Thymus (tissue), 11 donors: ENCODE results near the gene RAB3IL1. TPM values are rescaled to one million over a fixed set of nuclear protein-coding genes. Genes with fewer than 3 reads are reported as not detected.

ENCODE experiments used
- DNase-seq, 9 donors: peaks; one replicate each; pipeline ENCODE4 v3.0.0-alpha.2; 2013; ENCODE audit warnings: low spot score in 9 of 9, low read depth in 6 of 9, missing footprints in 1 of 9
- H3K27ac ChIP-seq, 2 donors: one replicate each; pipeline ENCODE4 v1.5.1; 2013; ENCODE audit warnings: control low read depth in 1 of 2, low read depth in 1 of 2, low read length in 1 of 2, mild to moderate bottlenecking in 1 of 2, moderate library complexity in 1 of 2
- H3K27me3 ChIP-seq, 2 donors: one replicate each; pipeline ENCODE4 v1.5.1; 2013; ENCODE audit warnings: low read length in 1 of 2; ENCODE audit not compliant: control insufficient read depth in 2 of 2, insufficient read depth in 1 of 2
- H3K36me3 ChIP-seq, 2 donors: one replicate each; pipeline ENCODE4 v1.5.1; 2013; ENCODE audit warnings: low read length in 1 of 2, mild to moderate bottlenecking in 1 of 2, moderate library complexity in 1 of 2; ENCODE audit not compliant: control insufficient read depth in 2 of 2, insufficient read depth in 2 of 2
- H3K4me1 ChIP-seq, 2 donors: one replicate each; pipeline ENCODE4 v1.5.1; 2013; ENCODE audit warnings: low read length in 2 of 2; ENCODE audit not compliant: control insufficient read depth in 2 of 2, insufficient read depth in 2 of 2
- H3K4me3 ChIP-seq, 2 donors: one replicate each; pipeline ENCODE4 v1.5.1; 2013; ENCODE audit warnings: low read length in 2 of 2, control low read depth in 1 of 2, mild to moderate bottlenecking in 1 of 2
- H3K9me3 ChIP-seq, 2 donors: one replicate each; pipeline ENCODE4 v1.5.1; 2013; ENCODE audit warnings: low read length in 1 of 2, mild to moderate bottlenecking in 1 of 2; ENCODE audit not compliant: control insufficient read depth in 2 of 2, insufficient read depth in 1 of 2
- WGBS: extraction: QIAGEN DNeasy Blood & Tissue Kit; methylation state at CpG from one replicate; pipeline ENCODE4 v1.1.7; 2013; 5-methylcytosine and 5-hydroxymethylcytosine counted together
- polyA plus RNA-seq: library from polyadenylated mRNA; stranded (reverse); fragments of 200-250 nt; gene quantifications from one replicate; pipeline ENCODE4 v1.2.3, GENCODE V29; 2013
- total RNA-seq: library from RNA; stranded (reverse); fragments of 120-200 nt; gene quantifications from one replicate; pipeline ENCODE4 v1.2.4, GENCODE V29; 2013
- donor health status: healthy.

The RAB3IL1 gene
- total and polyA plus RNA-seq, 2 donors: 3.6 to 14.2 TPM

DNA sequence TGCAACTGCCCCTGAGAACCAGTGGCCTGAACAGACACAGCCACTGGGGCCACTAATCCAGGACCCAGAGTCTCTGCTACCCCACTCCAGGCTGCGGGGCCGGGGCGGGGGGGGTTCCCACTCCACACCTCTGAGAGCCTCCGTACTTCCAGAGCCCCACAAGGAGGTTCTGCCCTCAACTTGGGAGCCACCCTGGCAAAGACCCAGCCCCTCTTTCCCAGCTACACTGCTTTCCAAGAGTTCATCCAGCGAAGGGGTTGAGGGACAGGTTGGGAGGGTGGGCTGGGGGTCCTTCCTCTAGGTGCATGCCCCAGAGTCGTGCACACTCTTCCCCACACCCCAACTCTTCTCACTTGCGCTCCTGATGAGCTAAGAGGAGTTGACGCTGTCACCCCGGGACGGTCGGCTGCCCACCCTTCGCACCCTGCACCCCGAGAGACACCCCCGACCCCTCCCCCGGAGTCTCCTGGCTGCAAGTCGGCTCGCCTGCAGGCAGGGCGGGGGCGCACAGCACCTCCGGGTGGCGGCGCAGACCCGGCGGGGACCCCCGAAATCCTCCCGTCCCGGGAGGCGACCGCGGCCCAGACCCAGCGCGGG lies 531 bp downstream of the RAB3IL1 start:
- WGBS: 8% methylated on average over 32 of the region's 32 CpGs
- Histone ChIP-seq H3K9me3 (no peaks in the 10 kb centered on the region), H3K27ac (no peak overlapping the region), H3K36me3 (no peaks in the 10 kb centered on the region), H3K4me3 (peak overlapping the region; percentile 20 to 45), H3K4me1 (no peaks in the 10 kb centered on the region), H3K27me3 (peaks cover 41 to 79% of the 10 kb centered on the region in 2 donors)
- no peak for DNase-seq

GRCh38 chr11:61914471-61915171 lies 2.7 kb downstream of the RAB3IL1 start:
- 97% methylated on average over 7 of the region's 7 CpGs for whole genome bisulfite sequencing
- H3K4me1 ChIP-seq: peaks cover 0 to 4% of the 10 kb centered on the region in 2 donors
- no peak for DNase-seq
- H3K9me3 ChIP-seq: no peaks in the 10 kb centered on the region
- H3K4me3 ChIP-seq: no peak overlapping the region
- H3K36me3 ChIP-seq: no peaks in the 10 kb centered on the region
- H3K27me3 ChIP-seq: peaks cover 39 to 63% of the 10 kb centered on the region in 2 donors
- no peak overlapping the region for H3K27ac ChIP-seq

DNA sequence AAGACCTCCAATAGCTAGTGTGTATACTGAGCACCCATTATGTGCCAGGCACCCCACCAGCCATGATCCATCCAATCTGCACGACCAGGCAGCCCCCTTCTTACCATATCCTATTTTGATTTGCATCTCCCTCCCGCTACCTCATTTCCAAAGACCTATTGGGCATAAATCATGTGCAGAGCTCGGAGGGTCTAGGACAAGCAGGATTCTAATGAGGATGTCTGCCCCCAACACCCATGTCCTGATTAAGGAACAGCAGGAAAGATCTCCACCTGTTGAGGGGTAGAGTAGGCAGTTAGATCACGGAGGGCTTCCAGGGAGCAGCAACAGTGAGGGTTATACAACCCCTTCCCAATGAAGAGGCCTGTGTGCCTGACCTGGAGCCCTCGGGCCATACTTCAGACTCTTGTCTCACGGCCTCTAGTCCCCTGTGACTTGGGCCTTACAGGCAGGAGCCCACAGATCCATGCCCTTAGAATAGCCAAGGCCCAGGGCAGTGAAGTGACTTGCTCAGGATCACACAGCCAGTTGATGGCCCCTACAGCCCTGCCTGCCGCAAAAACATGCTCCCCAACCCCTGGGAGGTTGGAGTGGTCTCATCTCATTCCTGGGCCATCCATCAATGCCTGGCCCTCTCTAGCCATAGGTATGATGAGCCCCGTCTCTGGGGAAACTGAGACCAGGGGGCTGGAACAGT lies 3.5 kb downstream of the RAB3IL1 start:
- Histone ChIP-seq H3K9me3 (no peaks in the 10 kb centered on the region), H3K27ac (no peak overlapping the region), H3K27me3 (peaks cover 34 to 56% of the 10 kb centered on the region in 2 donors), H3K36me3 (no peaks in the 10 kb centered on the region), H3K4me3 (no peak overlapping the region), H3K4me1 (peaks cover 0 to 10% of the 10 kb centered on the region in 2 donors)
- no peak for DNase-seq
- 92% methylated on average over 8 of the region's 8 CpGs for WGBS

DNA sequence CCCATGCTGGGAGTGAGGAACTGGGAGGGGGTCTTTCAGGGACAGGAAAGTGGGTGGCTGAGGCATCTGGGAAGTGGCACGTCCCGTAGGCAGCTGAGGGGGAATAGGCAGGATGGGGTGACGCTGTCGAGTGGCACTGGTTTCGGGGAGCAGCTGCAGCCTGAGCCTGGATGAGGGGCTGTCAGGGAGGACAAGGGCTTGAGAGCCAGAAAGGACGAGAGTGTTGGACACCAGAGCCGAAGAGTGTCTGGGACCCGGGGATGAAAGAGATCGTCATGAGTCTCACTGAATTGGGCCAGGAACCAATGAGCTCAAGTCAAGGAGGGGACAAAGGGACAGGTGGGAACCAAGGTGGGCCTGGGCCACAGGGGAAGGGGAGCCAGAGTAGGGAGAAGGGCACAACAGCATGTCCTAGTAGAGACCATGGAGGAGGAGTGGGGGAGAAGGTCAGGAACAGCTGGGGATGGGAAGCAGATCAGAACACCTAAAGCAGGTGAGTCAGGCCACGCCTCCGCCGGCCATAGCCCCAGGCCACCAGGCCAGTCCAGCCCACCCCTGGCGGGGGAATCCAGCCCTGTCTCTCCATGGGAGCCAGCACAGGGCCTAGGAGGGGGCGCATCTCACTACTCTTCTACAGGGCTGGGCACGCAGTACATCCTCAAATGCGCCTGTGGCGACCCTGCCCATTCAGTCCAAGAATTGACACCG lies 4.2 kb downstream of the RAB3IL1 start:
- DNase-seq: no peak
- Histone ChIP-seq H3K27ac (no peak overlapping the region), H3K36me3 (no peaks in the 10 kb centered on the region), H3K4me3 (no peak overlapping the region), H3K4me1 (peaks cover 0 to 13% of the 10 kb centered on the region in 2 donors), H3K27me3 (peaks cover 29 to 49% of the 10 kb centered on the region in 2 donors), H3K9me3 (no peaks in the 10 kb centered on the region)
- WGBS: 96% methylated on average over 18 of the region's 18 CpGs

- no peaks in the 10 kb centered on the region for H3K36me3 ChIP-seq
- H3K27me3 ChIP-seq: peaks cover 23 to 42% of the 10 kb centered on the region in 2 donors
- 52% methylated on average over 6 of the region's 6 CpGs for WGBS
- H3K4me3 ChIP-seq: no peak overlapping the region
- peaks cover 0 to 13% of the 10 kb centered on the region in 2 donors for H3K4me1 ChIP-seq
- DNase-seq: no peak
- H3K9me3 ChIP-seq: no peaks in the 10 kb centered on the region
- no peak overlapping the region for H3K27ac ChIP-seq
Measured at GRCh38 chr11:61912530-61912898, 4.9 kb downstream of the RAB3IL1 start.

GRCh38 chr11:61911701-61912529 lies 5.5 kb downstream of the RAB3IL1 start:
- Histone ChIP-seq H3K4me1 (peaks cover 0 to 13% of the 10 kb centered on the region in 2 donors), H3K27ac (no peak overlapping the region), H3K9me3 (no peaks in the 10 kb centered on the region), H3K36me3 (no peaks in the 10 kb centered on the region), H3K27me3 (peaks cover 17 to 38% of the 10 kb centered on the region in 2 donors), H3K4me3 (no peak overlapping the region)
- no peak for DNase-seq
- WGBS: 81% methylated on average over 17 of the region's 17 CpGs

DNA sequence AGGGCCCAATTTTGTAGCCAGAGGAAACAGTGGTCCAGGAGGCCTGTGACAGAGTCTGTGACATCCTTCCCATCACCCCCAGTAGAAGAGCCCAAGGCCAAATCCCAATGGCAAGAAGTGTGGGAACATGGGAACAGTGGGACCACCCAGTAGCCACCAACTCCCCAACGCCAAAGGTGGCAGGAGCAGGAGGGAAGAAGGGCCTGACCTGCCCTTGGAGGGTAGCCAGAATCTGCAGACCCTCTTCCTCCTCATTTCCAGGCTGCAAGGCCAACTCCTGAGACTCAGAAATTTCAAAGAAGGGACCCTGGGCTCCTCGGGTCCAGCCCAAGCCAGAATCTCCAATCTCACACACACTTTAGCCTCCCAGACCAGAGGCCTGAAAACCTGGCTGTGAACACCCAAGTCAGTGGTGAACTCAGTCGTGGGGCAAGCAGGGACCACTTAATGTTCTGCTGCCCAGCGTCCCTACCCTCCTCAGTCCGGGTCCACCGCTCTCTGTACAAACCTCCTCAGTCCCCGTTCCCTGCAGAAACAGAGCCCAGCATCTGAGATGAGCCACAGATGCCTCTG lies 6.2 kb downstream of the RAB3IL1 start:
- Histone ChIP-seq H3K27me3 (peaks cover 10 to 31% of the 10 kb centered on the region in 2 donors), H3K36me3 (no peaks in the 10 kb centered on the region), H3K4me1 (peaks cover 0 to 13% of the 10 kb centered on the region in 2 donors), H3K9me3 (no peaks in the 10 kb centered on the region), H3K4me3 (no peak overlapping the region), H3K27ac (no peak overlapping the region)
- 89% methylated on average over 7 of the region's 7 CpGs for WGBS
- DNase-seq: no peak
